ENCODE results near the gene NHSL1.
A peak's percentile ranks its signal among the peaks of the same experiment; 100 is the strongest.

NHSL1 gene

GRCh38 chr6:138422861-138423260 is 76.4 kb downstream of the NHSL1 start:
- peak; percentile 48 for DNase-seq

GRCh38 chr6:138421608-138422007 is 77.7 kb downstream of the NHSL1 start:
- DNase-seq, result no peak

DNA sequence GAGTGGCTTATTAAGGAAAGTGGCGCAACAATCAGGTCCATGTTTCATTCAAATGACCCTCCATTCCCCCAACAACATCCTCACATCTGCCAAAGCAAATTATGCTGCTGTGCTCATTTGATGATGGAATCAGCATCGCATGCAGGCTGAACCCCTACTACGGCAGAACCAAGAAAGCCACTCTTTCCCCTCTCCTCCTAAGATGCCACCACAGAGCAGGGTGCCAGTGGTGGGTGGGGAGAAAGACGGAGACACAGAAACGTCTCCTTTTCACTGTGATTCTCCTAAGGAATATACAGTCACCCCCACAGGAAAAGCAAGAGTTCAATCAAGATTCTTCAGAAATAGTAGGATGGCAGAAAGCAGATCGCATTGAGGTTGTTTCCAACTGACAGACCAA is 78.2 kb downstream of the NHSL1 start:
- no peak for DNase-seq

- DNase-seq, result no peak
These were observed 78.9 kb downstream of the NHSL1 start for GRCh38 chr6:138420356-138420755.

DNA sequence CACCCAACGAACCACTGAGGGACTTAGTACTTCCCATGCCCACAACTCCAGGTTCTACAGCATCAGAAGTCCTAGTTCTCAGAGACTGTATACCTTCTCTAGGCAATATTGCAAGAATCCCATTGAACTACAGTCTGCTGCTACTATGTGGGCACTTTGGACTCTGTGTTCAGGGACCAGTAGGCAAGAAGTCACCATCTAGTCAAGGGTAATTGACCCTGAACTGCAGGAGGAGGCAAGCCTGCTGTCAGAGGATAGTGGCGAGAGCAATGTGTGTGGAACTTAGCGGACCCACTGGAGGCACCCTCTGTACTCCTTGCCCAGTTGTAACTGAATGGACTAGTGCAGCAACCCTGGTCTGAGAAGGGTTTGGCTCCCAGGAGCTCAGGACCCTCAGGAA is 79.5 kb downstream of the NHSL1 start:
- no peak for DNase-seq

DNA sequence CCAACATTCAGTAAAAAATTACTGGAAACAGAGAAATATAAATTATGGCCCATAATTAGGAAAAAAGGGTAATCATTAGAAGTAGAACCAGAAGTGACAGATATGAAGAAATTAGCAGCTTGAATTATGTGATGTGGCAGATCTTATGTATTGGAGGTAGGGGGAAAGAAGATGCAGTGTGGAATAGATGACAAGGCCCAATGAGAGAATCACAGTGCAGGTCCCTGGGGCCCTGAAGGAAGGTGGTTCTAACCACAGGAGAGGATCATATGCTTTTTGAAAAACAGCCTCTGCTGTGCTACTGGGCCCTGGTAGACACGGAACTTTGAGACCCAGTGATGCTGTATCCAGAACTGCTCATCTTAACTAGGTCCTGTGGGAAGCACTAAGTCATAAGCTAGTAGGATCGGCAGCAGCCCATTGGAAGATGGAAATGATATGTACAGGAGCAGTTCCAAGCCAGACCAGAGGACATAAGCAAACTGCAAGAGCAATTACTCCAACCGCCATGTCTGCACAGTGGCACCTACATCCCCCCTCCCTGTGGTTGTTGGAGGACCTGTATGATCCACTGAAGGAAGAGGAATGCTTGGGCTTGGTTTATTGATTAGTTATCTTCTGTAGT is 81.1 kb downstream of the NHSL1 start:
- DNase-seq, result no peak

DNA sequence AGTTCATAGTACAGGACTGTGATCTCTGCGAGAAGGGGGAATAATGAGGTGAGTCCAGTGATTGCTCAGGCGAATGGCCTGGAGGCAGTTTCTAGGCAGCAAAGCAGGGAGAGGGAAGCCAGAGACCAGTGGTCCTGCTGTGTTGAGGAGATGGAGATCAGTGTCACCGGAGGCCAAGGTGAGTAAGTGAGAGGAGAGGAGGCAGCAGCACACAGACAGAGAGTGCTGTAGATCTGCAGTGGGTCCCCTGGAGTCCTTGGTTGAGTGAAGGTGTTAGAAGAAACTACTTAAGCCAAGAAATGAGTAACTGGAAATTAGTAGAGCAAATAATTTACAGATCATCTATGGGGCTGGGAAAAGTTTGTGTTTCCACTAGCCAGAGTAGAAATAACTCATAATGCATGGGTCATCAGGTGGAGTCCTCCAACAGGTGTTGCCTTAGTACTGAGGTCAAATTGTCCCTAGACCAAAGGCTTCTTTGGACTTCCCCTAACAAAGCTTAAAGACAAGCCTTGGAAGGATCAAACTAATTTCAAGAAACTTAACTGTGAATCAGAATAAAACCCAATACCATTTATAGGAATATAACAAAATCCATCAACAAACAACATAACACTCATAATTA is 81.7 kb downstream of the NHSL1 start:
- no peak for DNase-seq

DNA sequence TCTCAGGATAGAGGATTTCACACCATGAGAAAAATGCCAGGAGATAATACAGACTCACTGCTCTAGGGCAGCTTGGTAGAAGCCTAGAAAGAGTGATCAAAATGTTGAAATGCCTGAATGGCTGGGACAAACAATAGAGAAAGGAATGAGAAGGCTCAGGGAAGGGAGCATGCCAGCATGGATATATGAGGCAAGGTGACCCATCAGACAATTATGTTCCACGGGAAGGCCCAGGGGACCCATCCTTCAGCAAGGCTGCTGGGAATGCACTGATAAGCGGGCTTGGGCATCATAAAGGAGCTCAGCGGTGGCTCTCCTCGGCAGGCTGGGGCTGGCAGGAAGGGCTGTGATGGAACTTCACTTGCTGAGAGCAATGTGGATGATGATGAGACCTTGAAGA is 83.1 kb downstream of the NHSL1 start:
- no peak for DNase-seq

DNA sequence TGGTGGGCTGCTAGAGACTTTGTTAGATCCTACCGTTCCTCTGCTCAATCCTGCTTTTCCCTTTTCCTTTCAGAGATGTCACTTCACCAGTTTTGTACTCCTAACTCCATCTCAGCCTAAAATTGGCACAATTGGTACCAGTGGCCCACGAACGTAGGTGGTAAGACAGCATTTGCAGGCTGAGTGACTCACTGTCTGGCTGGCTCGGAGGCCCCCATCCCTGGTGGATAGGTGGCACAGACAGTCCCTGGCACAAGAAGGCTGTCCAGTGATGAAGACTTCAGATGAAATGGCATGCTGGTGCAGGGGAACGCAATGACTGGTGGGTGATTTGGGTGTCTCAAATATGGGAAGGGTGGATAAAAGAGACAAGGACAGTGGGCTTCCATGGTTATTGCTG is 84.2 kb downstream of the NHSL1 start:
- no peak for DNase-seq

DNA sequence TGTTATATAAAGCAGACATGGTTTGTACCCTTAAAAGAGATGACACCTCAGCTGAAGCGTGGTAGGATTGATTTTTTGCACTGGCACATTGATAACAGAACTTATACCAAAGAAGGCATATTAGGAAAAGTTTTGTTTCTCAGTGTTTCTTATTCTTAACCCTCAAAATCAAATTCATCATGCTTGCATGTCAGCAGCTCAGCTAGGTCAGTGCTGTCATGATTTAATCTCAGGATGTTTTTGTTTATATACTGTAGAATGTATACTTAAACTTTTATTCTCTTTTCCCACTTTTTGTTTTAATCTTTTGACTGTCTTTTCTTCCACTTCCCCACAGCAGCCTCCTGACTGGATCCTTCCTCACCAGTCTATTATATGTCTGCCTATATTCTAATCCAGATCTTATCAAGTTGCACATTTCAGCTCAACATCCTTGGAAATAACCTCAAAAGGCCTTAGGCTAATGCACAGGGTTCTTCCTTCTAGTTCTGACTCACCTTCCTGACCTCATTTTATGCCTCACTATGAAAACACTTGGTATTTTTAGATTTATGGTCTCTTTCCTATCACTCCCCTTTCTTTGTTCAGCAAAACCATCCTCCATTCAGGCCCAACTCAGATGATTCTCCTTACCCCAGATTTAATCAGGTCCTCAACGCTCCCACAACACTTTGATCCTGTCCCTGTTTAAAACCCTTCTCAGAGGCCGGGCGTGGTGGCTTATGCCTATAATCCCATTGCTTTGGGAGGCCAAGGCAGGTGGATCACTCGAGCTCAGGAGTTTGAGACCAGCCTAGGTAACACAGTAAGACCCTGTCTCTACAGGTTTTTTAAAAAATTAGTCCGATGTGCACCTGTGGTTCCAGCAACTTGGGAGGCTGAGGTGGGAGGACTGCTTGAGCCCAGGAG is 88.1 kb downstream of the NHSL1 start:
- peak; percentile 48 for DNase-seq

- peak; percentile 57 for DNase-seq
These were observed 89.1 kb downstream of the NHSL1 start for GRCh38 chr6:138410048-138410735.

DNA sequence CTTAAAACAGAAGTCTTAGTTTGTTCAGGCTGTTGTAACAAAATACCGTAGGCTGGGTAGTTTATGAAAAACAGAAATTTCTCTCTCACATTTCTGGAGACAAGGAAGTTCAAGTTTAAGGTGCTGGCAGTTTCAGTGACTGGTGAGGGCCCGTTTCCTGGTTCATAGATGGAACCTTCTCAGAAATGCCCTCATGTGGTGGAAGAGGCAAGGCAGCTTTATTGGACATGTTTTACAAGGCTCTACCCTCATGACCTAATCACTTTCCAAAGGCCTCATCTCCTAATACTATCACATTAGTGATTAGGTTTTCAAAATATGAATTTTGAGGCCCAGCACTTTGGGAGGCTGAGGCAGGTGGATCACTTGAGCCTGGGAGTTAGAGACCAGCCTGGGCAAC is 92.9 kb downstream of the NHSL1 start:
- DNase-seq, result peak; percentile 26

GRCh38 chr6:138405816-138406413 is 93.4 kb downstream of the NHSL1 start:
- no peak for DNase-seq

- DNase-seq, result no peak
These were observed 94.5 kb downstream of the NHSL1 start for GRCh38 chr6:138404666-138405337.

DNA sequence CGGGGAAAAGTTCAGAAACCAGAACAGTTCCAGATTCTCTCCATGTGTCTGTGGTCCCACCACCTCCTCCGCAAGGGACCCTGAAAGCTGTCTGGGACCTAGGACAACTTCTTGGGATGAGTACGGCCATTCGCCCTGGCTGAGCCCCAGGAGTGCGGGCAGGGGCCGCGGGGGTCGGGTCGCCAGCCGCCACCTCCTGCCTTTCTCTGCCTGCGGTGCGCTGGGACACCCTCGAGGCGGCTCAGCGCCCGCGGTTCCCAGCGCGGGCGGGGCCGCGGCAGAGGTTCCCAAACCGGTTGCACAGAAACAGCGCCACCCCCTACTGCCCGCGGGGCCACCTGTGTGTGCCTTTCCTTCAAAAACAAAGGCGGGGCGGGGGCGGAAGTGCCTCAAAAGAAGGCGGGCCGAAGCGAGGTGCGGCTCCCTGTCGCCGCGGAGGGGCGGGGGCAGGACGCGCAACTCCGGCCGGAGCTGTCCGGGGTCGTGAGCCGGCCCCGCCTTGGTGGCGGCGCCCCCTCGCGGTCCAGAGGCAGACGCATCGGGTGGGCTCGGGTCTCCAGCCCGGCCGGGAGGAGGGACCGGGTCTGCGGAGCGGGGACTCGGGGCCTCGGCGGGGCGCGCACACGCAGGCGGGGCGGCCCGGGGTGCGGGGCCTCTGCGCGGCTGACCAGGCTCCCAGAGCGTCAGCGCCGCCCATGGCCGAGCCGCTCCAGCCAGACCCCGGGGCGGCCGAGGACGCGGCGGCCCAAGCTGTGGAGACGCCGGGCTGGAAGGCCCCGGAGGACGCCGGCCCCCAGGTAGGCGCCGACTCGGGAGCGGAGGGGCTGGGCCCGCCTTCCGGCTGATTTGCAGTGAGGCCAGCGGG is 95.3 kb downstream of the NHSL1 start, which contains the start of gene HEBP2:
TSS of gene HEBP2 (plus strand) at position 423 of the 865 bp plus-strand sequence. CDS start at position 696, 273 bp downstream.
- peak; percentile 64 for DNase-seq

- DNase-seq, result no peak
These were observed 95.9 kb downstream of the NHSL1 start for GRCh38 chr6:138403324-138403800.

DNA sequence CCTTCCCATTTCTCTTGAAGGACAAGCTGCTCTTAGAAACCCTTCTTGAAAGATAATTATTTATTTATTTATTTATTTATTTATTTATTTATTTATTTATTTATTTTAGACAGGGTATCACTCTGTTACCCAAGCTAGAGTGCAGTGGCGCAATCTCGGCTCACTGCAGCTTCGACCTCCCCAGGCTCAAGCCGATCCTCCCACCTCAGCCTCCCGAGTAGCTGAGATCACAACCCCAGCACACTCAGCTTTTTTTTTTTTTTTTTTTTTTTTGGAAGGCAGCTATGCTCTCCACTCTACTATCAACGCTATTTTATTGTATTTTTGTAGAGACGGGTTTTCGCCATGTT is 96.5 kb downstream of the NHSL1 start:
- no peak for DNase-seq

GRCh38 chr6:138401960-138402837 is 97.1 kb downstream of the NHSL1 start:
- no peak for DNase-seq

- DNase-seq, result no peak
These were observed 99.0 kb downstream of the NHSL1 start for GRCh38 chr6:138400326-138400725.

Measured in inflammatory macrophage treated with lipopolysaccharide for 4 hours (primary cell).